GM21360 (cell line): ENCODE results near the gene RALGAPA2.

Experiments
- ATAC-seq: cut with Tn5 transposase; IDR thresholded peaks from one replicate; pipeline ENCODE4 v1.9.1; 2021; ENCODE audit warnings: mild to moderate bottlenecking, moderate library complexity; ENCODE audit not compliant: unreplicated experiment

Gene RALGAPA2

DNA sequence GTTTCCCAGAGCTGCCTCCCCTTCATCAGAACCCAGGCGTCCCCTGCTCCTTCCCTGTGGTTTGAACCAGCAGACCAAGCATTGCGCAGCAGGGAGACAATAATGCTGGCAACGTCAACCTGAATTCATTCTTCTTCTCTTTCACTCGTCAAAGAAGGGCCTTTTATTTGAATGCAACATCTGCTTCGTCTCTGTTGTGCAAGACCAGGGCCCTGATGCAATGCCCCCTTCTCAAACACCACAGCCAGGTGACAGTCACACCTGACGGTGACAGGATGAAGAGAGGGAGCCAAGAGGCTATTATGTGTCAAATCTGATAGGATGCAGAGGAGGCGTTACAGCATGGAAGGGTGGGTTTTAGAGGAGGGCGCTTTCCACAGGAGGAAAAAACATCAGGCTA lies 336.6 kb downstream of the RALGAPA2 start:
- no peak for ATAC-seq

GRCh38 chr20:20373091-20373571 lies 339.3 kb downstream of the RALGAPA2 start:
- no peak for ATAC-seq

DNA sequence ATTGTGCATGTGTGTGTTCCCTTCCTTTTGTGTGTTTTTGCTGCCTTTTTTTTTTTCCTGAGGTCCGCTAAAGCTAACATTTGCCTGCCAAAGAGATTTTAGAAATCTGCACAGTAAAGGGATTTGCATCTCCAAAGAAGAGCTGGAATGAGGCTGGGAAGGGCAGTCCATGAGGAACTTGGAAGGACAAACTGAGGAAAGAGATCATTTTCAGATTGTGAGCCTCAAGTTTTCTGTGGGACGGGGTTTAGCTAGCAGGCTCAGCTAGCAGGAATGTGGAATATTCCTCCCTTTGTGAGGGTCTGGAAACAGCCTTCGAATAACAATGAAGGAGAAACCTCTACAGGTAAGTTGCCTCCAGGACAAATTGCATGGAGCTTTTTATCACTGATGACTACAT lies 340.8 kb downstream of the RALGAPA2 start:
- no peak for ATAC-seq

- ATAC-seq = no peak
These were observed 341.4 kb downstream of the RALGAPA2 start for GRCh38 chr20:20371083-20371482.

DNA sequence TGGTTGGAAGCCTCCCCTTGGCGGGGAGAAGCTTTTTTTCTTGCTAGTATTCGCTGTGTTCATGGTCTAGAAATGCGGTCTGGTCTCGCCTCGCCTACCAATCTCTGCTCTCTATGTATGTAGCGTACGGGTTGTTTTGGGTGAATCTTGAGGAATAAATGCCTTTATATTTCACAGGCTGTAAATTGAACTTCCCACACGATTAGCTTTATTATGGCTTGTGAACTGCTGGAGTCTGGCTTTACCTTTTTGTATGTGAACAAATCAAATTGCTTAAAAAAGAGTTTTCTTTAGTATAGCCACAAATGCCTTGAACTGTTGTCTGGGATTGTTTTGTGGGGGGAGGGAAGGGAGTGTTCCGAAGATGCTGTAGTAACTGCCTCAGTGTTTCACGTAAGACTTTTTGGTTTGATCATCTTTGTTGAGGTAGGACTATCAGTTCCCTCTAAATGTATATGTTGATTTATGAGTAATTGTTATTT lies 342.3 kb downstream of the RALGAPA2 start:
- ATAC-seq = no peak

DNA sequence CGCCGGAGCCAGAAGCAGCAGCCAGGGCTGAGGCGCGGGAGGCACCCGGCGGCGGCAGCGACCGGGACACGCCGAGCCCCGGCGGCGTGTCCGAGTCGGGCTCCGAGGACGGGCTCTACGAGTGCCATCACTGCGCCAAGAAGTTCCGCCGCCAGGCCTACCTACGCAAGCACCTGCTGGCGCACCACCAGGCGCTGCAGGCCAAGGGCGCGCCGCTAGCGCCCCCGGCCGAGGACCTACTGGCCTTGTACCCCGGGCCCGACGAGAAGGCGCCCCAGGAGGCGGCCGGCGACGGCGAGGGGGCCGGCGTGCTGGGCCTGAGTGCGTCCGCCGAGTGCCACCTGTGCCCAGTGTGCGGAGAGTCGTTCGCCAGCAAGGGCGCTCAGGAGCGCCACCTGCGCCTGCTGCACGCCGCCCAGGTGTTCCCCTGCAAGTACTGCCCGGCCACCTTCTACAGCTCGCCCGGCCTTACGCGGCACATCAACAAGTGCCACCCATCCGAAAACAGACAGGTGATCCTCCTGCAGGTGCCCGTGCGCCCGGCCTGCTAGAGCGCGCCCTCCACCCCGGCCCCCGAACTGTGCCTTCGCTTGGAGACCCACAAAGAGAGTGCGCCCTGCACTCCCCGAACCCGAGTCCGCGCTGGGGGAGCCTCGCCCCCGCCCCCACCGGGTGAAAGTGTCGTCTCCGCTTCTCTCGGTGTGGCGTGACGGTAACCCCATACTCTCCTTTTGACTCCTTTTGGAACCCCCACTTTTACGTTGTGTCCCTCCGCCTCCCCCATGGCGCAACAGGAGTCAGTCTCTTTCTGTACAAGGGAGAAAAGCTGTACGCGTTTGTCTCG lies 343.0 kb downstream of the RALGAPA2 start:
- ATAC-seq = no peak

GRCh38 chr20:20368418-20369249 lies 343.8 kb downstream of the RALGAPA2 start:
- ATAC-seq = no peak

- ATAC-seq = no peak
These were observed 344.6 kb downstream of the RALGAPA2 start, which contains the start of gene INSM1 for GRCh38 chr20:20367575-20368417. Gene INSM1 (plus strand): TSS chr20:20368104. CDS start chr20:20368268, 164 bp downstream.

DNA sequence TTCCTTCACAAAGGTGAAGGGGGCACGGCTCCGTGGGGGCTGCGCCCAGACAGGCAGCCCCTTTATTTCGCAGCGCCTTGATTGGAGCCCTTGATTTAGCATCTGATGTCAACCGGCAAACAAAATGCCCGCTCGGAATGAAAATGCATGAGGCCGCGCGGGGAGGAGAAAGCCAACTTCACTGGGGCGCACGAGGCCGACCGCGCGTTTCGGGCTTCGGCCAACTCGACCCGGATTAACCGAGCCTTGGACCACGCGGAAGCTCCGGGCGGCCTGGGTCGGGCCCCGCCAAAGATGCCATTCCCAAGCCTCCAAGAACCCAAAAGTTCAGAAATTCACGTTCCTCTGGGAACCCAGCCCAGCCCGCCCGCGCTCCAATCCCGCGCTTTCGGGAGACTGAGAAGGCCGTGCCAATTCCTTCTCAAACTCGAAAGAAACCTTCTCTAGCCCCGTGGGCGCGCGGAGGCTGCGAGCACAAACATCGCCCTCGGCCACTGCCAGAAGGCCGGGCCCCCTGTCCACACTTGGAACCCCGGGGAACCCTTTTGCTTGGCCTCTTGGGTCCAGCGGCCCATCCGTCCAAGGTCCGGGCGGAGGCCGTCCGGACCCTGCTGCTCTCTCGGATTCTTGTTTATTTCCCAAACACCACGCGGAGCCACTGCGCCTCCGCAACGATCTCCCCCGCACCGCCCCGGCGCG lies 345.4 kb downstream of the RALGAPA2 start:
- ATAC-seq = no peak

DNA sequence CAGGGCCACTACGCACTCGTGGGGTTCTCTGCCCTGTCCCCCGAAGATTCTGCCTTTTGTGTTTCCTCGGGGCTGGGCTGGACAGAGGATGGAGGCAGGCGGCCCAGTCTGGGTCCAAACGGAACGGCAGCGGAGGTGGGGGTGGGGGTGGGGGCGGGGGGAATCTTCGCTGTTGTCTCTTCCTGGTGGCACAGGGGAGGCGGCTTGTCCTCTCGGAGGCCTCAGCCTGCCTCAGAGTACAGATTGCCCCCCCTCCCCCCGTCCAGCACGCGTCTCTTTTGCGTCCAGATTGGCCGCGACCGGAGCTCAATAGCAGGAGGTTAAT lies 345.9 kb downstream of the RALGAPA2 start:
- ATAC-seq = no peak

- no peak for ATAC-seq
These were observed 346.8 kb downstream of the RALGAPA2 start for GRCh38 chr20:20365480-20366161.

DNA sequence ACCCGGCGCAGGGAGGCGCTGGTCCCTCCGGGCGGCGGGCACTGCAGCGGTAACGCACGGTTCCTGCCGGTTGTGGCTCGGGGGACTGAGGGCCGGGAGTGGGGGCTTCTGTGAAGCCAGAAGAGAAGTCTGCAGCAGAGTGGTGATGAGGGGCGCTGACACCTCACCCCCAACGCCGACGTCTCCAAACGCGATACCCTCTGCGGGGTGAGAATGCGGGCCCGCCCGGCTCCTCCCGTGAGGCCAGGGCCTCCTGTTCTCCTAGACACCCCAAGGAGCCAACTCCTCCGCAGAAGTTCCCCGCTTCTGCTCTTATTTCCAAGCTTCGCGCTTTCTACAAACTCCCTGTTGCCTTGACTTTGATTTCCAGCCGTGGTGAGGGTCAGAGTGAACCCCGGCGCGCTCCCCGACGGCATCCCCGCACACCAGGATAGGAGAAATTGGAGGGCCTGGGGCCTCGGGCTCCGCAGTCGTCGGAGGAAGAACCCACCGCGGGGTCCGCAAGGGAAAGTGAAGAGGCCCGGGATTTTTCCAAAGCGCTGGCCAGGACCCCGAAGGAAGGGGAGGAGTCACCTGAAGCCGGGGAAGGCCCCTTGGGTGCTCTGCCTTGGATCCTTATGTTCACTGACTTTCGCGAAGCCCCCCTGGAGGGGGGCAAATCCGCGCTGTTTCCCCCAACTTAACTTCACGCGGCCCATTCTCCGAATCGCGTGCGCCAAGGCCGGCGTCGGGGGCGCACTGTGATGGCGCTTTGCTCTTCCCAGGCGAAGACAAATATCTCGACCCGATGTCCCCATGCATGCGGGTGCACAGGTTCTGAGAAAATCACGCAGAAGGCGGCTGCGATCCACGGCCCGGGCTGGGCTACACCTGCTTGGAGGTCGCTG lies 347.6 kb downstream of the RALGAPA2 start:
- no peak for ATAC-seq

DNA sequence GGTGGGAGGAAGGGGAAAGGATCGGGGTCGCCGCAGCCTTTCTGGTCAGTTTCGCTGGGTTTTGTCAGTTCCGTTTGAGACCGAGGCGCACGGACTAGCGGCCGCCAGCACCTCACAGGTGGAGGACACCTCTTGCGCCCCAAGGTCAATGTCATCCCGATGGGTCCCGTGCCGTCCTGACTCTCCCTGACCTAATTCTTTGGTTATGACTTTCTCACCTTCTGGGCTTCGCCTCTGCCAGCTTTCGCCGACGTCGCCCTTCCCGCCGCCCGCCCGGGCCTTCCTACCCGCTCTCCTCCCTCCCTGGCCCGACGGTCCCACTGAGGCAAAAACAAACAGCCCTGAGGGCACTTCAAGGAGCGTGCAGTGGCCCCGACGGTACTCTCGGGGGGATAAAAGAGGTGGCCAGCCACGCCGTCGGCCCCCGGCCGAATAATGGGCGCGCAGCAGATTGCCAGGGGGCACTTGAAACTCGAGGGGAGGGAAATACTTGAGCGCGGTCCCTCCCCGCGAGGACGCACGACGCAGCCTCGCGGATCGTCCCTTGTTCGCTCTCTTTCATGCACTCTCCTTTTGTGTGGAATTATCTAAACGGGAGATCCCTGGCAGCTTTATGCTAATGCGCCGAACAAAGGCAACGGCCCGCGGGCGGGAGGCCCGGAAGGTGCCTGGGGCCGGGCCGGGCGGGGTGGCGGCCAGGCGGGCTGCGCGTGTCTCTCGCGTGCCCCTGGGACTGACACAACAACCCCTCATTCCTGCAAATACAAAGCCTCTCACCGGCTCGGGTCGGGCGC lies 348.4 kb downstream of the RALGAPA2 start:
- ATAC-seq = no peak

DNA sequence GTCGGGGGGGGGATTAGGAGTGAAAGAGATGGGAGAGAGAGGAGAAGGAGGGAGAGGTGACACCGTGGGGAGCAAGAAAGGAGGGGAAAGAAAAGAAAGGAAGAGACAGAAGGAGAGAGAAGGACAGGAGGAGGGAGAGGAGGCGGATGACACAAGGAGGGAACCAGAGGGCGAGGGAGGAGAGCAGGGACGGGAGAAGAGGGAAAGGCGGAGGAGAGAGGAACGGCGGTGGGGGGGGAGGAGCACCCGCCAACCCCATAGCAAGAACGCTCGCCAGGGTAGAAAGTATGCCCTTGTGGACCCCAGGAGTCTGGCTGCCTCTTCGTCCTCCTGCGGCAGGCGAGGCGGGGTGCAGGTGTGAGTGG lies 349.0 kb downstream of the RALGAPA2 start:
- no peak for ATAC-seq

- no peak for ATAC-seq
These were observed 349.5 kb downstream of the RALGAPA2 start for GRCh38 chr20:20362774-20363433.

GRCh38 chr20:20360464-20360863 lies 352.0 kb downstream of the RALGAPA2 start:
- ATAC-seq = peak; percentile 60

DNA sequence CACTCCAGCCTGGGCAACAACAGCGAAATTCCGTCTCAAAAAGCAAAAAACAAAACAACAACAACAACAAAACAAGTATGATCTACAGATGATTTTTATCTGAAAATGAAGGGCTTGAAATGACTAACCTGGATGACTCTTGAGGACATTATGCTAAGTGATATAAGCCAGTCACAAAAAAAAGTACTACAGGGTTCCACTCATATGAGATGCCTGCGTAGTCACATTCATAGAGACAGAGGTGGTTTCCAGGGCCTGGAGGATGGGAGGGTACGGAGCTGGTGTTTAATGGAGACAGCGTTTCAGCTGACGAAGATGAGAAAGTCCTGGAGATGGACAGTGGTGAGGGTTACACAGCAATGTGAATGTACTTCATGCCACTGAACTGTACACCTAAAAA lies 352.8 kb downstream of the RALGAPA2 start:
- ATAC-seq = no peak
